Measurements from ENCODE around the gene PDE4B.

- TF ChIP-seq CTCF (IDR thresholded peaks at IDR 0.05) (no peak), POLR2A (IDR thresholded peaks at IDR 0.05) (no peak)
These were observed 493.0 kb downstream of the PDE4B start for GRCh38 chr1:66285618-66286270.

Data from body of pancreas (tissue), 4 donors.